ENCODE data around the gene CPA5. TPM values are rescaled to one million over a fixed set of nuclear protein-coding genes. Genes with fewer than 3 reads are reported as not detected.

Gene CPA5
- total and polyA plus RNA-seq, 10 of the 15 experiments (the other 5 are each of a cell fraction or from before 2014, with no cell fraction given): 0.06 to 0.52 (median 0.29) TPM; not detected in 2

GRCh38 chr7:130305433-130306042 is 39.1 kb upstream of the CPA5 start (continued):
- TF ChIP-seq ELK1 (IDR thresholded peaks at IDR 0.05; ENCODE audit: low read depth, low read length): no peak
- TF ChIP-seq PBX3 (IDR thresholded peaks at IDR 0.05; ENCODE audit: insufficient replicate concordance, low read depth, low read length): no peak
- no peak for TF ChIP-seq REST (IDR thresholded peaks at IDR 0.05; ENCODE audit: low read depth, low read length)

- Histone ChIP-seq H3K36me3 (ENCODE audit: control insufficient read depth in 2 of 2, insufficient read depth in 2 of 2, low read length in 1 of 2) (no peaks in the 10 kb centered on the region), H3K79me2 (ENCODE audit: control insufficient read depth, insufficient read depth, low read length) (no peaks in the 10 kb centered on the region), H4K20me1 (ENCODE audit: control insufficient read depth, insufficient read depth) (no peaks in the 10 kb centered on the region), H3K27me3 (replicated peaks in 1 of 2; ENCODE audit: control insufficient read depth in 2 of 2, insufficient read depth in 2 of 2, low read length in 1 of 2) (no peaks in the 10 kb centered on the region), H3K4me1 (ENCODE audit: control insufficient read depth, insufficient read depth, low read length) (no peaks in the 10 kb centered on the region), H2AFZ (ENCODE audit: control insufficient read depth, low read depth, low read length) (no peak overlapping the region), H3K9me3 (replicated peaks; ENCODE audit: control insufficient read depth, insufficient read depth, low read length) (no peaks in the 10 kb centered on the region; the same call in 2 of the 3 replicates), H3K4me3 (no peak overlapping the region), H3K27ac (ENCODE audit: control insufficient read depth, insufficient read depth) (no peak overlapping the region), H3K9ac (ENCODE audit: control insufficient read depth, insufficient read depth, low read length) (no peak overlapping the region), H3K4me2 (ENCODE audit: control insufficient read depth, insufficient read depth) (no peak overlapping the region)
- 2% methylated on average over 6 of the region's 6 CpGs for WGBS (ENCODE audit: insufficient coverage, insufficient replicate concordance, low lambda C conversion rate, missing lambda C conversion rate)
- no TSS peak for BruUV-seq (replicated peaks)
- DNase-seq (ENCODE audit: low read depth, low spot score) (peak; percentile 79), FAIRE-seq (no peak), ATAC-seq (peak; percentile 80)
- CTCF ChIA-PET: no interaction called here
- intact Hi-C loops (cut with micrococcal nuclease; ENCODE audit: unreplicated experiment) (loop anchor here (1.0 to 5.0 kb wide), 2 partner anchors 41 to 68 kb away; no protein-coding TSS in a partner anchor), in situ Hi-C loops (cut with MboI) (no loop called here)
- SMC1A ChIA-PET (ENCODE audit: uncharacterized antibody, unreplicated experiment): interaction anchor here (0.9 to 1.8 kb wide), 8 partner anchors 11 to 83 kb away, joined by 3 to 6 read pairs (median 4); no protein-coding TSS in a partner anchor
- RAD21 ChIA-PET (ENCODE audit: unreplicated experiment): interaction anchor here (1.4 kb wide), 1 partner anchor 16 kb away, joined by 5 read pairs; the partner anchor contains the start of gene CPA4
- POLR2A ChIA-PET: interaction anchor here (1.5 kb wide), 1 partner anchor 31 kb away, joined by 6 read pairs; no protein-coding TSS in a partner anchor
- TF ChIP-seq BMI1 (IDR thresholded peaks at IDR 0.05; ENCODE audit: borderline replicate concordance) (no peak), ATF7 (IDR thresholded peaks at IDR 0.05; ENCODE audit: low read depth) (peak; percentile 71), YBX1 (IDR thresholded peaks at IDR 0.05) (no peak), REST (IDR thresholded peaks at IDR 0.05; ENCODE audit: low read depth, low read length) (no peak)
Observed at GRCh38 chr7:130309986-130310385, 34.6 kb upstream of the CPA5 start.

Measured in GM12878 (cell line).